ENCODE measurements around the gene PTPN11.
A peak's percentile ranks its signal among the peaks of the same experiment; 100 is the strongest.

Gene PTPN11

DNA sequence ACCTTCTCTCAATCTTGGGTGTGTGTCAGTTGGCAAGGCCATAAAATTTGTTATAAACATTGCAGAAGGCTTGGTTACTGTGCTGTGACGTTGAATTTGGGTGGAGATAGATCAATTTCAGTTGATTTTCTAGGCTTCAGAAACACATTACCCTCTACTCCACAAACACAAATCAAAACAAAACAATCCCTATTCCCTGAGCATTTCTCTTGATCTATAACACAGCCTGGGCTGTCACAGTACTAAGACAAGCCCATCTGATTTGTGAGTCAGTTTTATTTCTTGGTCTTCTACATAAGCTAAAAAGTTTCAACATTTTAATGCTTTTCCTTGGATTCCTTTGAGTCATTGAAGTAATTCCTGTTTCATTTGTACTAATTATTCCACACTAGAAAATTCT is 79.8 kb downstream of the PTPN11 start:
- no peak for DNase-seq
- Histone ChIP-seq H3K9ac (ENCODE audit: low read length) (peak overlapping the region; percentile 45), H2AFZ (ENCODE audit: low read depth, low read length) (no peak overlapping the region), H3K36me3 (ENCODE audit: control insufficient read depth in 1 of 2, insufficient read depth in 2 of 2, low read depth in 1 of 2, low read length in 2 of 2) (peaks cover 16 to 71% of the 10 kb centered on the region in 2 experiments), H2BK120ac (ENCODE audit: low read depth, low read length) (no peak overlapping the region), H3K14ac (ENCODE audit: low read length in 2 of 2) (no peak overlapping the region), H2BK12ac (ENCODE audit: low read length in 2 of 2) (no peak overlapping the region), H2BK5ac (ENCODE audit: low read depth, low read length, poor library complexity, severe bottlenecking) (no peak overlapping the region), H3K9me3 (ENCODE audit: control insufficient read depth, low read length) (no peaks in the 10 kb centered on the region), H2AK5ac (ENCODE audit: low read length, severe bottlenecking) (no peak overlapping the region), H3K4me3 (ENCODE audit: insufficient read depth in 1 of 2, low read depth in 1 of 2, low read length in 2 of 2) (no peak overlapping the region), H3K4ac (ENCODE audit: low read depth in 1 of 2, low read length in 2 of 2) (no peak overlapping the region), H3K4me1 (ENCODE audit: control insufficient read depth, insufficient read depth, low read depth, low read length) (no peaks in the 10 kb centered on the region), H3K18ac (ENCODE audit: low read depth in 1 of 2, low read length in 2 of 2) (no peak overlapping the region), H4K8ac (ENCODE audit: low read length) (no peak overlapping the region), H3K23ac (ENCODE audit: low read length in 2 of 2) (no peak overlapping the region), H3K27ac (ENCODE audit: low read length, poor library complexity, severe bottlenecking) (no peak overlapping the region), H3K79me1 (replicated peaks; ENCODE audit: low read length, poor library complexity, severe bottlenecking) (peaks cover 18% of the 10 kb centered on the region), H3K4me2 (ENCODE audit: low read length, poor library complexity, severe bottlenecking) (no peak overlapping the region), H4K91ac (ENCODE audit: low read length) (no peak overlapping the region), H2BK15ac (ENCODE audit: low read depth, poor library complexity, severe bottlenecking) (no peak overlapping the region), H3K27me3 (ENCODE audit: control insufficient read depth in 1 of 2, insufficient read depth in 1 of 2, low read length in 2 of 2) (no peaks in the 10 kb centered on the region)
- WGBS: no CpG with 5 or more reads among the region's 1 CpG

DNA sequence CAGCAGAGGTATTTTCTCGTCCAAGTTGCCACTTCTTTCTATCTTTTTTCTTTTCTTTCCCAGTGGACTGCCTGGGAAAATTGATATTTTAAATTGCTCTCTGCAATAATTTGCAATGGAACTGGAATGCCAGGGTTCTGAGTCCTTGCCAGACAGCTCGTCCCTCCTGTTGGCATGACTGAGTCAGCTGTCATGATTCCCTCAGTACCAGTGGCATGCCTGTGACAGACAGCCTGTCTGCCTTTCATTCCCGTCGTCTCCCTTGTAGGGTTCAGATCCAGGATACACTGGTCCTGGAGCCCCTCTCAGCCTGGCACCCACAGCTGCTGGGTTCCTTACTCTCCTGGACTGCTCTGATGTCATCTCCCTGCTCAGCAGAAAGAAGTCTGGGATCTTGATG is 84.8 kb downstream of the PTPN11 start:
- DNase-seq: no peak
- no peak overlapping the region for H3K4ac ChIP-seq (ENCODE audit: low read depth in 1 of 2, low read length in 2 of 2)
- H3K9ac ChIP-seq (ENCODE audit: low read length): no peak overlapping the region
- no peak overlapping the region for H3K14ac ChIP-seq (ENCODE audit: low read length in 2 of 2)
- H3K79me1 ChIP-seq (replicated peaks; ENCODE audit: low read length, poor library complexity, severe bottlenecking): peaks cover 14% of the 10 kb centered on the region
- peak overlapping the region in 1 of 2 experiments; percentile 38 for H3K18ac ChIP-seq (ENCODE audit: low read depth in 1 of 2, low read length in 2 of 2)
- no peak overlapping the region for H3K27ac ChIP-seq (ENCODE audit: low read length, poor library complexity, severe bottlenecking)
- no peak overlapping the region for H3K23ac ChIP-seq (ENCODE audit: low read length in 2 of 2)
- no peaks in the 10 kb centered on the region for H3K27me3 ChIP-seq (ENCODE audit: control insufficient read depth in 1 of 2, insufficient read depth in 1 of 2, low read length in 2 of 2)
- H3K36me3 ChIP-seq (ENCODE audit: control insufficient read depth in 1 of 2, insufficient read depth in 2 of 2, low read depth in 1 of 2, low read length in 2 of 2): peaks cover 27 to 77% of the 10 kb centered on the region in 2 experiments
- no peak overlapping the region for H2AFZ ChIP-seq (ENCODE audit: low read depth, low read length)
- H3K9me3 ChIP-seq (ENCODE audit: control insufficient read depth, low read length): peaks cover 6% of the 10 kb centered on the region
- H3K4me3 ChIP-seq (ENCODE audit: insufficient read depth in 1 of 2, low read depth in 1 of 2, low read length in 2 of 2): no peak overlapping the region
- H2AK5ac ChIP-seq (ENCODE audit: low read length, severe bottlenecking): no peak overlapping the region
- no peak overlapping the region for H4K91ac ChIP-seq (ENCODE audit: low read length)
- H2BK12ac ChIP-seq (ENCODE audit: low read length in 2 of 2): no peak overlapping the region
- H3K4me2 ChIP-seq (ENCODE audit: low read length, poor library complexity, severe bottlenecking): no peak overlapping the region
- no peak overlapping the region for H2BK15ac ChIP-seq (ENCODE audit: low read depth, poor library complexity, severe bottlenecking)
- H2BK120ac ChIP-seq (ENCODE audit: low read depth, low read length): no peak overlapping the region
- no peak overlapping the region for H4K8ac ChIP-seq (ENCODE audit: low read length)
- H2BK5ac ChIP-seq (ENCODE audit: low read depth, low read length, poor library complexity, severe bottlenecking): no peak overlapping the region
- WGBS: 78% methylated on average over 3 of the region's 4 CpGs
- H3K4me1 ChIP-seq (ENCODE audit: control insufficient read depth, insufficient read depth, low read depth, low read length): no peaks in the 10 kb centered on the region

- Histone ChIP-seq H3K18ac (ENCODE audit: low read depth in 1 of 2, low read length in 2 of 2) (no peak overlapping the region), H2BK15ac (ENCODE audit: low read depth, poor library complexity, severe bottlenecking) (no peak overlapping the region), H3K9ac (ENCODE audit: low read length) (no peak overlapping the region), H3K4ac (ENCODE audit: low read depth in 1 of 2, low read length in 2 of 2) (no peak overlapping the region), H2BK12ac (ENCODE audit: low read length in 2 of 2) (no peak overlapping the region), H2AFZ (ENCODE audit: low read depth, low read length) (no peak overlapping the region), H3K79me1 (replicated peaks; ENCODE audit: low read length, poor library complexity, severe bottlenecking) (peaks cover 15% of the 10 kb centered on the region), H3K4me3 (ENCODE audit: insufficient read depth in 1 of 2, low read depth in 1 of 2, low read length in 2 of 2) (no peak overlapping the region), H3K36me3 (ENCODE audit: control insufficient read depth in 1 of 2, insufficient read depth in 2 of 2, low read depth in 1 of 2, low read length in 2 of 2) (peaks cover 26 to 85% of the 10 kb centered on the region in 2 experiments), H3K23ac (ENCODE audit: low read length in 2 of 2) (no peak overlapping the region), H2AK5ac (ENCODE audit: low read length, severe bottlenecking) (no peak overlapping the region), H2BK120ac (ENCODE audit: low read depth, low read length) (no peak overlapping the region), H3K27ac (ENCODE audit: low read length, poor library complexity, severe bottlenecking) (no peak overlapping the region), H3K27me3 (ENCODE audit: control insufficient read depth in 1 of 2, insufficient read depth in 1 of 2, low read length in 2 of 2) (no peaks in the 10 kb centered on the region), H2BK5ac (ENCODE audit: low read depth, low read length, poor library complexity, severe bottlenecking) (no peak overlapping the region), H4K8ac (ENCODE audit: low read length) (no peak overlapping the region), H4K91ac (ENCODE audit: low read length) (no peak overlapping the region), H3K9me3 (ENCODE audit: control insufficient read depth, low read length) (peaks cover 6% of the 10 kb centered on the region), H3K14ac (ENCODE audit: low read length in 2 of 2) (no peak overlapping the region), H3K4me2 (ENCODE audit: low read length, poor library complexity, severe bottlenecking) (no peak overlapping the region), H3K4me1 (ENCODE audit: control insufficient read depth, insufficient read depth, low read depth, low read length) (no peaks in the 10 kb centered on the region)
- DNase-seq: no peak
- 91% methylated on average over 6 of the region's 6 CpGs for WGBS
These were observed 87.9 kb downstream of the PTPN11 start for GRCh38 chr12:112506513-112507166.

GRCh38 chr12:112513471-112513870 is 94.7 kb downstream of the PTPN11 start:
- WGBS: 95% methylated on average over 2 of the region's 2 CpGs
- Histone ChIP-seq H3K9me3 (ENCODE audit: control insufficient read depth, low read length) (no peaks in the 10 kb centered on the region), H3K4me2 (ENCODE audit: low read length, poor library complexity, severe bottlenecking) (no peak overlapping the region), H3K4me1 (ENCODE audit: control insufficient read depth, insufficient read depth, low read depth, low read length) (peaks cover 6% of the 10 kb centered on the region), H2AK5ac (ENCODE audit: low read length, severe bottlenecking) (no peak overlapping the region), H4K91ac (ENCODE audit: low read length) (no peak overlapping the region), H3K79me1 (replicated peaks; ENCODE audit: low read length, poor library complexity, severe bottlenecking) (peaks cover 5% of the 10 kb centered on the region), H4K8ac (ENCODE audit: low read length) (no peak overlapping the region), H3K27me3 (ENCODE audit: control insufficient read depth in 1 of 2, insufficient read depth in 1 of 2, low read length in 2 of 2) (peaks cover 0 to 10% of the 10 kb centered on the region in 2 experiments), H3K4ac (ENCODE audit: low read depth in 1 of 2, low read length in 2 of 2) (no peak overlapping the region), H3K14ac (ENCODE audit: low read length in 2 of 2) (no peak overlapping the region), H3K9ac (ENCODE audit: low read length) (no peak overlapping the region), H2BK12ac (ENCODE audit: low read length in 2 of 2) (no peak overlapping the region), H3K36me3 (ENCODE audit: control insufficient read depth in 1 of 2, insufficient read depth in 2 of 2, low read depth in 1 of 2, low read length in 2 of 2) (peaks cover 2 to 23% of the 10 kb centered on the region in 2 experiments), H3K23ac (ENCODE audit: low read length in 2 of 2) (no peak overlapping the region), H2AFZ (ENCODE audit: low read depth, low read length) (no peak overlapping the region), H3K4me3 (ENCODE audit: insufficient read depth in 1 of 2, low read depth in 1 of 2, low read length in 2 of 2) (no peak overlapping the region), H2BK120ac (ENCODE audit: low read depth, low read length) (no peak overlapping the region), H2BK5ac (ENCODE audit: low read depth, low read length, poor library complexity, severe bottlenecking) (no peak overlapping the region), H3K27ac (ENCODE audit: low read length, poor library complexity, severe bottlenecking) (no peak overlapping the region), H2BK15ac (ENCODE audit: low read depth, poor library complexity, severe bottlenecking) (no peak overlapping the region), H3K18ac (ENCODE audit: low read depth in 1 of 2, low read length in 2 of 2) (no peak overlapping the region)
- DNase-seq: no peak

Measured in mesenchymal stem cell (in vitro differentiated cells and primary cell).